Subcutaneous abdominal adipose tissue (tissue), 5 donors: Measurements from ENCODE around the gene CUL7.
"Not testable (repeated sequence)": the region's sequence is repeated elsewhere in the genome, so short reads cannot be mapped to it uniquely, and the experiment has no call there.

ENCODE experiments used
- H3K27ac ChIP-seq: one replicate; pipeline ENCODE4 v1.7.0; 2013; ENCODE audit warnings: low read depth, mild to moderate bottlenecking, inconsistent platforms, low read length, moderate library complexity
- H3K27me3 ChIP-seq, 5 donors: one replicate each; pipeline ENCODE4 v1.7.0; 2013; ENCODE audit warnings: low read length in 5 of 5, inconsistent platforms in 1 of 5; ENCODE audit not compliant: control insufficient read depth in 5 of 5, insufficient read depth in 4 of 5
- H3K36me3 ChIP-seq, 5 donors: one replicate each; pipeline ENCODE4 v1.7.0; 2013; ENCODE audit warnings: low read length in 5 of 5; ENCODE audit not compliant: control insufficient read depth in 5 of 5, insufficient read depth in 5 of 5
- H3K4me1 ChIP-seq, 5 donors: one replicate each; pipeline ENCODE4 v1.7.0; 2013; ENCODE audit warnings: low read length in 5 of 5, mild to moderate bottlenecking in 3 of 5, moderate library complexity in 1 of 5; ENCODE audit not compliant: control insufficient read depth in 5 of 5, insufficient read depth in 5 of 5
- H3K4me3 ChIP-seq, 5 donors: one replicate each; pipeline ENCODE4 v1.7.0; 2013; ENCODE audit warnings: low read length in 5 of 5, low read depth in 1 of 5
- H3K9ac ChIP-seq, 5 donors: one replicate each; pipeline ENCODE4 v1.7.0; 2013; ENCODE audit warnings: low read length in 5 of 5, mild to moderate bottlenecking in 4 of 5, moderate library complexity in 3 of 5
- H3K9me3 ChIP-seq, 5 donors: one replicate each; pipeline ENCODE4 v1.7.0; 2013; ENCODE audit warnings: low read length in 5 of 5; ENCODE audit not compliant: control insufficient read depth in 5 of 5
- donor health status: healthy.
- donor health status: healthy.
- donor health status: healthy.
- donor health status: healthy.
- donor health status: healthy.

CUL7 gene

DNA sequence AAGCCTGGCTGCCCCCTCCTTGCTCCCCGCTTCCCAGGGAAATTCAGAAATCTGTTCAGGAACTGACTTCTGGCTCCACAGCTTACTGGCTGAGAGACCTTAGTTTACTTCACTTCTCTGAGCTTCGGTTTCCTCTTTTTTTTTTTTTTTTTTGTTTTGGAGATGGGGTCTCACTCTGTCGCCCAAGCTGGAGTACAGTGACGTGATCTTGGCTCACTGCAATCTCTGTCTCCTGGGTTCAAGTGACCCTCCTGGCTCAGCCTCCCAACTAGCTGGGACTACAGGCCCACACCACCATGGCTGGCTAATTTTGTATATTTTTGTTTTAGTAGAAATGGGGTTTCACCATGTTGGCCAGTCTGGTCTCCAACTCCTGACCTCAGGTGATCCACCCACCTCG is 37.4 kb upstream of the CUL7 start:
- no peak overlapping the region for H3K27ac ChIP-seq

DNA sequence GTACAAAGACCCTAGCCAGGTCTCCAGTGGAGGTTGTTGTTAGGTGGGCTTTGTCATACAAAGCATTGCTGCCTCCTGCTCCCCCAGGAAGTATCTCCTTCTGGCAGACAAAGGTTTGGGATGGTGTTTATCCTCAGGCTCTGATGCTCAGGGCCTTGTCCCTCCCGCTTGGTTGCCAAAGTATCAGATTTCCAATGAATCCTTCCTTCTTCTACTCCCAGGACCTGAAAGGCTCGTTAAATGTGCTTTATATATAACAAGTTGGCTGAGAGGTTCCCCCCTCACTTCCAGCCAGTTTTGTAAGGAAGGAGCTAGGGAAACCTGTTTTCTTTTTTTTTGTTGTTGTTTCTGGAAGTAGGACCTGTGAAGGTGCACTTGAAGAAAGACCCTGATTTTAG is 36.9 kb upstream of the CUL7 start:
- H3K36me3 ChIP-seq: no peaks in the 10 kb centered on the region
- H3K9me3 ChIP-seq: no peaks in the 10 kb centered on the region
- H3K9ac ChIP-seq: no peak overlapping the region
- peaks cover 4 to 13% (median 11%) of the 10 kb centered on the region in 5 donors for H3K4me1 ChIP-seq
- no peak overlapping the region for H3K27ac ChIP-seq
- no peaks in the 10 kb centered on the region for H3K27me3 ChIP-seq
- no peak overlapping the region for H3K4me3 ChIP-seq

More for the DNA sequence above, 37.4 kb upstream of the CUL7 start:
- peaks cover 4 to 15% (median 12%) of the 10 kb centered on the region in 5 donors for H3K4me1 ChIP-seq
- no peaks in the 10 kb centered on the region for H3K27me3 ChIP-seq
- H3K4me3 ChIP-seq: no peak overlapping the region
- H3K36me3 ChIP-seq: no peaks in the 10 kb centered on the region
- no peaks in the 10 kb centered on the region for H3K9me3 ChIP-seq
- H3K9ac ChIP-seq: no peak overlapping the region

DNA sequence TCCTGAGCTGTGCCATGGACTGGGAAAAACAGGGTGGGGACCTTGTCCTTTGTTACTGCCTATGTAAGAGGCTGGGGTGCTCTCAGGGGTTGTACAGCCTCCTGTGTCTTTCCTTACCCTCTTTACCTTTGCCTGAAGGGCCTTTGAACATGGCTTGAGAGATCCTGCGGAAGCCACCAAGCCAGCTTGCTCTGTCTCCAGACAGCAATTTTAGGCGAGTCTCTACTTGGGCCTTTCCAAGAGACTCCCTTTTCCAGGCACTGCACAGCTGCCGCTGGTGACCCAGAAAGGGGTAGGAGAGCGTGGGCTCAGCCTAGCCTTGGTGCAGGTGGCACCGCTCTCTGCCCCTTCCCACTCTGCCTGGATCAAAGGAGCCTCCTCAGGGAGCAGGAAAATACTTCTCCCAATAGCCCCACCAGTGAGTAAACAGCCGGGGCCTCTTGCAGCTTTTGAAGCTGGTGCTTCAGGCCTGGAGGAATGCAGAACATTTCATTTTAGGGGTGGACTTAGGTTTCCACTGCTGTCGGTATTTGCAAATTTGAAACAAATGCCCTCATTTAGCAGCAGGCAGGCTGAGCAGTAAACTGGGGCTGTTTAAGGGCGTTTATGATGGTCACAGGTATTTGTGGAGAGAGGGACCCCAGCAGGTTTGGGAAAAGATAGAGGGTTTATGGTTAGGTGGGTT is 36.4 kb upstream of the CUL7 start:
- no peak overlapping the region for H3K27ac ChIP-seq
- no peak overlapping the region for H3K9ac ChIP-seq
- H3K4me3 ChIP-seq: no peak overlapping the region
- no peaks in the 10 kb centered on the region for H3K27me3 ChIP-seq
- H3K9me3 ChIP-seq: no peaks in the 10 kb centered on the region
- no peaks in the 10 kb centered on the region for H3K36me3 ChIP-seq
- H3K4me1 ChIP-seq: peaks cover 4 to 13% (median 11%) of the 10 kb centered on the region in 5 donors

DNA sequence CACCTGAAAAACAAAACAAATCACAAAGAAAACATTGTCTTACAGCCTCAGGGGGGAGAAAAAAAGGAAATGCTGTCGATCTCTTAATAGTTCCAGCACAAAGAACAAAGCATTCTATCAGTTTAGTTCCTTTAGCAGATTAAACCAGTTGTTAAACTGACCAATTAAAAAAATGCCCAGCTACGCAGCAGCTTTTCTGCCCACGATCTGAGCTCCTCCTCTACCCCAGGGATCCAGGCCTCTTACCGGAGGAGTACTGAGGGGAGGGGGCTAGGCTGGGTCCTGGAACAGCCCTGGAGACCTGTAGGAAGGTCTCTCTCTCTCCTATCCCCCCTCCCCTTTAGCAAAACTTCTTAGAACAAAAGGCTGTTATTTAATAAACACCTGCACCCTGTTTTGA is 35.8 kb upstream of the CUL7 start:
- H3K9me3 ChIP-seq: no peaks in the 10 kb centered on the region
- H3K27ac ChIP-seq: no peak overlapping the region
- no peaks in the 10 kb centered on the region for H3K36me3 ChIP-seq
- H3K4me1 ChIP-seq: peaks cover 4 to 13% (median 11%) of the 10 kb centered on the region in 5 donors
- H3K27me3 ChIP-seq: no peaks in the 10 kb centered on the region
- no peak overlapping the region for H3K4me3 ChIP-seq
- H3K9ac ChIP-seq: no peak overlapping the region

DNA sequence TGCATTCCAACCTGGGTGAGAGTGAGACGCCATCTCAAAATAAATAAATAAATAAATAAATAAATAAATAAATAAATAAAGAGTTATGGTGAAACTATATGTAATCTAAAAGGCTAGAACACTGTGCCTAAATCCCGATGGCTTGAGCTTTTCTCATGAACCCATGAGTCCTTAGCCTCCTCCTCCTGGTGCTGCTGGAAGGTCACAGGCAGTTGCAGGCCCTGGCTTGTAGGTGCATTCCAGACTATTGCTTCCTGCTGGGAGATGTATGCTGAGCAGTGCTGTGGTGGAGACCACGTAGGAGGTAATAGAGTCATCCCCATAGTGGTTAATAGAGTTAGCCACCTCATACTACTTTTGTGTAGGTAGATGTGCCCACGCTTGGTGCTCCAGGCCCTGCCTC is 35.0 kb upstream of the CUL7 start:
- H3K4me3 ChIP-seq: no peak overlapping the region
- H3K27ac ChIP-seq: no peak overlapping the region
- H3K9me3 ChIP-seq: no peaks in the 10 kb centered on the region
- no peaks in the 10 kb centered on the region for H3K36me3 ChIP-seq
- no peaks in the 10 kb centered on the region for H3K27me3 ChIP-seq
- H3K4me1 ChIP-seq: peaks cover 2 to 6% (median 4%) of the 10 kb centered on the region in 5 donors
- H3K9ac ChIP-seq: no peak overlapping the region

DNA sequence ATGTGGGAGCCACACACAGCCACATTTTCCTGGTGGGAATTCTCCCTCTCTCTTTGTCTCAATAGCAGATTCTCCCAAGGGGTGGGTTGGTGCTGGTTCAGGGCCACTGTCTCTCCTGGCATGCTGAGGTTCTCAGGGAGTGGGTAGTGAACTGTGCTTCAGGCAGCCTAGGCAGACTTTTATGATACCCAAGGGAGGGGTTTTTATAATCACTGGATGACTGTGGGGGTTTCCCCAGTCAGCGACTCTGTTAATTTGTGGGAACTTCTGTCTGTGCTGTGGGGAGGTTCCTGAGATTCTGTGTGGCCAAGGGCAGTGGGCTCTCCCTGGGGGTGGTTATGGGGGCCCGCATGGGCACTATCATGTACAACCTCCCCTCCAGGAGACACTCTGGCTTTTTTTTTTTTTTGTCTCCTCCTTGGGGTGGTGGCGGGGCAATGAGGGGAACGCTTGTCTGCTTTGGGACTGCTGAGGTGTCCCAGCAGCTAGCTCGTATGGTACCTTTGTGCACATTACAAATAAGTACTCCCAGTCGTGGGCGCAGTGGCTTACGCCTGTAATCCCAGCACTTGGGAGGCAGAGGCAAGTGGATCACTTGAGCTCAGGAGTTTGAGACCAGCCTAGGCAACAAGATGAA is 32.5 kb upstream of the CUL7 start:
- Histone ChIP-seq H3K4me3 (no peak overlapping the region), H3K27me3 (no peaks in the 10 kb centered on the region), H3K9ac (peak overlapping the region in 1 of 5 donors; percentile 56), H3K36me3 (no peaks in the 10 kb centered on the region), H3K27ac (no peak overlapping the region), H3K9me3 (no peaks in the 10 kb centered on the region), H3K4me1 (peaks cover 0 to 2% (median 0%) of the 10 kb centered on the region in 5 donors)

DNA sequence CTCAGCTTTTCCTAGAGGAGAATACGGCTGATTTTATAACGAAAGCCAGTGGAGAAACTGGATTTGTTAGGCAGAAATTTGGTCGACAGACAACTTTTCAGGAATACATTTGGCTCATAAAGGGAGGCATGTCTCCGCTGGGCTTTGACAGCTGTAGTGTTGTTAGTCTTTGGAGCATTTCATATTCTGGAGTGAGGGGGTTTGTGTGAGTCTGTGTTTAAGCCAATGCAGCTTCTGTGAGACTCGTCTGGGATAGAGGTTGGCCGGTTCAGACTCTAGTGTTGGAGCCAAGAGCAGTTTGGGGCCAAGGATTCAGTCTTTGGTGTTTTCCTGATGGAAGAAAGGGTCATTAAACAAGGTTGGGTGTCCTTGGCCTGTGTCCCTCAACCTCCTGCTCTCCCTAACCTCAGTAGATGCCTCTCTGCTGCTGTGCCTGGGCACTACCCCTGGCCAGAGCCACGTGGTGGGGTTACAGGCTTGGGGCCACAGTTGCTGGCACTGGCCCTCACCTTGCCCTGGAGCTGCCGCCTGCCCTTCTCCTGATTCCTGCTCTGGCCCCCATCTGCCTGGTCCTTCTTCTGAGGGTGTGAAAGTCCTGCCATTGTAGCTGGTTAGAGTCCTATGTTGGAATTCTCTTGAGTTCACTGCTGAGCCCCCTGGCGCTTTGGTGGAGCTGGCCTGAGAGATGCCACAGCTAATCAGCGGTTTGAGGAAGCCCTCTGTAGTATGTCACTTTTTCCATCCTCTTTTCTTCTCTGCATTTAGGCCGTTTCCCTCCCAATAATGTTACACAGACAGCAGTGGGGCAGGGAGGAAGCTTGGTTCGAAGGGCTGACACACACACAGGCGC is 29.4 kb upstream of the CUL7 start:
- H3K9ac ChIP-seq: no peak overlapping the region

DNA sequence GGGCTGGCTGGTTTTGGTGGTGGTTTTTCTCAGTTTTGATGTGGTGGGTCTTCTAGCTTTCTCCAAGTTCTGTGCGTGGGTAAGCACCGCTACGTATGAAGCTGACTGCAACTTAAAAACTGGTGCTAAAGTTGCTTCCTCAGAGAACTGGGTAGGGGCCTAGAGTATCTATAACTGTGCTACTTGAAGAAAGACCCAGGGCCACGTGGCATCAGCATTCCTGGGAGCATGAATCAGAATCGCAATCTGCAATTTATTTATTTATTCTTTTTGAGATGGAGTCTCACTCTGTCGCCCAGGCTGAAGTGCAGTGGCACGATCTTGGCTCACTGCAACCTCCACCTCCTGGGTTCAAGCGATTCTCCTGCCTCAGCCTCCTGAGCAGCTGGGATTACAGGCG is 28.3 kb upstream of the CUL7 start:
- not testable (repeated sequence) for H3K36me3 ChIP-seq, H3K9ac ChIP-seq, H3K4me1 ChIP-seq, H3K9me3 ChIP-seq, H3K27ac ChIP-seq, H3K4me3 ChIP-seq
- peaks cover under 1 to 10% (median 3%) of the 10 kb centered on the region in 5 donors for H3K27me3 ChIP-seq

More for the DNA sequence above, 29.4 kb upstream of the CUL7 start:
- H3K4me1 ChIP-seq: peaks cover 0 to 2% (median 0%) of the 10 kb centered on the region in 5 donors
- no peaks in the 10 kb centered on the region for H3K27me3 ChIP-seq
- no peaks in the 10 kb centered on the region for H3K9me3 ChIP-seq
- H3K36me3 ChIP-seq: no peaks in the 10 kb centered on the region
- H3K4me3 ChIP-seq: no peak overlapping the region
- H3K27ac ChIP-seq: no peak overlapping the region

DNA sequence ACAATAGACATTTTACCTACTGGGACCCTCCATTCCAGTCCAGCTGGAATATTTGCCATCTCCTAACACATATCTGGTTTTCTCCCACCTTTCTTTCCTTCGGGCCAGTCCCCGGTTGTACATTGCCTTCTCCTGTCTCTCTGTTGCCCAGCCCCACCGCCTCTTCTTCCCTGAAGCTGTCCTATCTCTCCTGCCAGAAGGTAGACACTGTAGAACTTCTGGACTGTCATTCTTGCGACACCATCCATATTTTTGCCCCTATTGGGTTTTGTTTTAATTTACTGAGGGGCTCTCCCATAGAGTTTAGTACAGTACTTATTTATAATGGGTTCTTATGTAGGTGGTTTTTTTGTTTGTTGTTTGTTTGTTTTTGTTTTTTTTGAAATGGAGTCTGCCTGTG is 27.4 kb upstream of the CUL7 start:
- Histone ChIP-seq H3K4me1 (peaks cover 2 to 10% (median 9%) of the 10 kb centered on the region in 5 donors), H3K27ac (no peak overlapping the region), H3K9me3 (no peaks in the 10 kb centered on the region), H3K36me3 (no peaks in the 10 kb centered on the region), H3K4me3 (no peak overlapping the region), H3K27me3 (peaks cover 2 to 17% (median 9%) of the 10 kb centered on the region in 5 donors), H3K9ac (no peak overlapping the region)

DNA sequence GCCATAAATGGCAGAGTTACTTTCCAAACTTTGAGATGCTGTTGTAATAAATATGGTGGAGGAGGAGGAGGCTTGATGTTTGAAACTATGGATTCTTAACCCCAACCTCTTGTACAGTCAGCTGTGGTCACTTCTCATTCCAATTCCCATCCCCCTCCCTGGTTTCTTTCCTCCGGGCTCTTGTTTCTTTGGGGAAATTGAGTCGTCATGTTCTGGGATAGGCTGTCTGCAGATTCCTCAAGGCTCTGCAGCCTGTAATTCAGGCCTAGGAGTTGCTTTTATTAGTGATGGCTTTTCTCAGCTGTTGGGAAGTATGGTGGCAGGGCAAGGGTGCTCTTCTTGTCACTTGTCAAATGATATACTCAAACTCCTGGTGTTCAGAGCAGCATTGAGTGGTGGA is 25.0 kb upstream of the CUL7 start:
- peaks cover 0 to 15% (median 13%) of the 10 kb centered on the region in 5 donors for H3K4me1 ChIP-seq
- H3K4me3 ChIP-seq: no peak overlapping the region

More for the DNA sequence above, 25.0 kb upstream of the CUL7 start:
- Histone ChIP-seq H3K27ac (no peak overlapping the region), H3K36me3 (peaks cover 0 to 12% (median 11%) of the 10 kb centered on the region in 5 donors), H3K9me3 (no peaks in the 10 kb centered on the region), H3K9ac (no peak overlapping the region), H3K27me3 (peaks cover 2 to 22% (median 15%) of the 10 kb centered on the region in 5 donors)
